BE2C (cell line): ENCODE measurements around the gene SIGLEC1.

Experiments used
- DNase-seq: peaks from one replicate; pipeline ENCODE4 v3.0.0-alpha.2; 2020
- H3K27me3 ChIP-seq: fragments of 250-450 bp; sonication (Bioruptor Pico); 2 replicates; pipeline ENCODE4 v1.5.1; 2020; ENCODE audit warnings: mild to moderate bottlenecking
- H3K36me3 ChIP-seq: fragments of 250-450 bp; sonication (Bioruptor Pico); 2 replicates; pipeline ENCODE4 v1.5.1; 2020; ENCODE audit warnings: mild to moderate bottlenecking
- H3K4me1 ChIP-seq: fragments of 250-450 bp; sonication (Bioruptor Pico); 2 replicates; pipeline ENCODE4 v1.5.1; 2020
- H3K4me3 ChIP-seq: 2 replicates; pipeline ENCODE4 v1.5.1; 2011; ENCODE audit warnings: low read depth, low read length
- H3K9me3 ChIP-seq: fragments of 250-450 bp; sonication (Bioruptor Pico); 2 replicates; pipeline ENCODE4 v1.5.1; 2020
- TF ChIP-seq, protein P1 (sequence below): IDR thresholded peaks from 2 replicates; pipeline ENCODE4 v1.5.1; 2012; ENCODE audit warnings: mild to moderate bottlenecking, low read depth, low read length

SIGLEC1 gene

DNA sequence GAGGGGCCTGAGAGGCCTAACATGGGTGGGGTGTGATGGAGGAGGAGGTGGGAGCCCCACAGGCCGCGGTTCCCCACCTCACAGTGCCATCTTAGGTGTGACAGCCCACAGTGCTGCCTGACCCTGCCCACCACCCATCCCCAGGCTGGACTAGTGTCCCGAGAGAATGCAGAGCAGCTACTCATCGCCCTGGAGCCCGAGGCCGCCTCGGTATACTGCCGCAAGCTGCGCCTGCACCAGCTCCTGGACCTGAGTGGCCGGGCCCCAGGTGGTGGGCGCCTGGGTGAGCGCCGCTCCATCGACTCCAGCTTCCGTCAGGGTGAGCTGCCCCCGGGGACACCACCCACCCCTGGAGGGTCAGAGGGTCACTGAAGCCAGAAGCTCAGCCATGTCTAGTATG lies 35.7 kb upstream of the SIGLEC1 start:
- no peak overlapping the region for H3K4me3 ChIP-seq
- DNase-seq = no peak
- peaks cover 6% of the 10 kb centered on the region for H3K4me1 ChIP-seq
- H3K27me3 ChIP-seq = no peaks in the 10 kb centered on the region
- TF ChIP-seq, protein P1, sequence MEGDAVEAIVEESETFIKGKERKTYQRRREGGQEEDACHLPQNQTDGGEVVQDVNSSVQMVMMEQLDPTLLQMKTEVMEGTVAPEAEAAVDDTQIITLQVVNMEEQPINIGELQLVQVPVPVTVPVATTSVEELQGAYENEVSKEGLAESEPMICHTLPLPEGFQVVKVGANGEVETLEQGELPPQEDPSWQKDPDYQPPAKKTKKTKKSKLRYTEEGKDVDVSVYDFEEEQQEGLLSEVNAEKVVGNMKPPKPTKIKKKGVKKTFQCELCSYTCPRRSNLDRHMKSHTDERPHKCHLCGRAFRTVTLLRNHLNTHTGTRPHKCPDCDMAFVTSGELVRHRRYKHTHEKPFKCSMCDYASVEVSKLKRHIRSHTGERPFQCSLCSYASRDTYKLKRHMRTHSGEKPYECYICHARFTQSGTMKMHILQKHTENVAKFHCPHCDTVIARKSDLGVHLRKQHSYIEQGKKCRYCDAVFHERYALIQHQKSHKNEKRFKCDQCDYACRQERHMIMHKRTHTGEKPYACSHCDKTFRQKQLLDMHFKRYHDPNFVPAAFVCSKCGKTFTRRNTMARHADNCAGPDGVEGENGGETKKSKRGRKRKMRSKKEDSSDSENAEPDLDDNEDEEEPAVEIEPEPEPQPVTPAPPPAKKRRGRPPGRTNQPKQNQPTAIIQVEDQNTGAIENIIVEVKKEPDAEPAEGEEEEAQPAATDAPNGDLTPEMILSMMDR = no peak
- no peaks in the 10 kb centered on the region for H3K36me3 ChIP-seq
- no peaks in the 10 kb centered on the region for H3K9me3 ChIP-seq

DNA sequence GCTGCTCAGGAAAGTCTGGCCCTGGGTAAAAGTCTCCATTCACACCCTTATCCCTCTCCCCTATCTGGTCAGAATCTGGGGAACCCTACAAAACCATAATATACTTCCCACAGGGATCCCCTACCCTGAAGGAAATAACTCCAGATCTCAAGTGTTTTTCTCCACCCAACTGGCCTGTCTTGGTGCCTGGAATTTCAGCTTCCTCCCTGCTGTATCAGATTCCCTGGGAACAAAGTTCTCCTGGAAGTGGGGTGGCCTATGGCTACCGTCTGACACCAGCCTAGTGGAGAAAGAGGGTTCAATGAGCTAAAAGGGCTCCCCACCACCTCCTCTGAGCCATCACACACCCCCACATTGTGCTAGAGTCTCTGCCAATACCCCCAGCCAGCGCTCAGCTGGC lies 35.1 kb upstream of the SIGLEC1 start:
- no peak for DNase-seq
- Histone ChIP-seq H3K36me3 (no peaks in the 10 kb centered on the region), H3K9me3 (no peaks in the 10 kb centered on the region), H3K4me3 (no peak overlapping the region), H3K4me1 (peaks cover under 1% of the 10 kb centered on the region), H3K27me3 (no peaks in the 10 kb centered on the region)
- TF ChIP-seq, protein P1 = no peak

DNA sequence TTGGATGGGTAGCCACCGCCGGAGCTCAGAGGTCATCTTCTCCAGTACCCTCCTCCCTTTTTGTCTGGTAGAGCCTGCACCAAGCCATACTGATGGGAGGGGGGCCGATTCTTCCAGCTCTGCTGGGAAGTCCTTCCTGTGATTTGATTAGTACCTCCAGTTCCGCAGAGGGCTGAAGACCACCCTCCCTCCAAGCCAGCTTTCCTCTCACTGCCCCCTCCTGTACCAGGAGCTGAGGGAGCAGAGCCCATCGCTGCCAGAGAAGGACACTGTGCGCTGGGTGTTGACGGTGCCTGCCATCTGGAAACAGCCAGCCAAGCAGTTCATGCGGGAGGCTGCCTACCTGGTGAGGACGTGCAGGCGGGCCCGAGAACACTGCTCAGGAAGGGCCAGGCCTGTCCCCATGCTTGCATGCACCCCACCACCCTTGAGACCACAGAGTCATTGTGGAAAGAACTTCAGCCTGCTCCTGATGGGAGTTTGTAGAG lies 33.3 kb upstream of the SIGLEC1 start:
- Histone ChIP-seq H3K4me3 (no peak overlapping the region), H3K27me3 (no peaks in the 10 kb centered on the region)
- TF ChIP-seq, protein P1 = no peak

DNA sequence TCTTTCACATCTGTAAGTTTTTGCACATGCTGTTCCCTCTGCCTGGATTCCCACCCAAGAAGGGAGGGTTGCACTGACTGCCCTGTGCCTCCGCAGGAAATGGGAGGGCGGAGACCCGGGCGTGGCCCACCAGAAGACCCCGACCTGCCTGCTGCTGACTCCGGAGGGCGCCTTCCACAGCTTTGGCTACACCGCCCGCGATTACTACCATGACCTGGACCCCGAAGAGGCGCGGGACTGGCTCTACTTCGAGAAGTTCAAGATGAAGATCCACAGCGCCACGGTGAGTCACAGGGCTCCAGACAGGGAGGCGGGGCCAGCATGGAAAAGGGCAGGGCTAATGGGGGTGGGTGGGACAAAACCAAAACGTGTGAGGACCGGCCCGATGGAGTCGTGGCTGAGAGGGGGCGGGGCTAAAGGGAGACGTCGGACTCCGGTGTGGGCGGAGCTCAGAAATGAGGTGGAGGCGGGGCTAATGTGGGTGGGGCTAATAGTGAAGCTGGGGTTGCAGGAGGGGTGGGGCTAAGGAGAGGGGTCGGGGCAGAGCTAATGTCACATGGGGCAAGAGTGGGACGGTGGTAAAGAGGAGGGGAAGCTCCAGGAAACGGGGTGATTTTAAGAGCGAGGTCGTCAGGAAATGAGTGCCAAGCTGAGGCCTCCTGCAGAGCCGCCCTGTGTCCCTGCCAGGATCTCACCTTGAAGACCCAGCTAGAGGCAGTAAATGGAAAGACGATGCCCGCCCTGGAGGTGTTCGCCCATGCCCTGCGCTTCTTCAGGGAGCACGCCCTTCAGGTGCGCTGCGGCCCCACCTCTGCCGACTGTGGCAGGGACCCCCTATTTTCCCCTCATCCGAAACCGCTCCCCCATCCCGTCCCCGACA lies 32.6 kb upstream of the SIGLEC1 start:
- Histone ChIP-seq H3K27me3 (no peaks in the 10 kb centered on the region), H3K9me3 (no peaks in the 10 kb centered on the region), H3K4me1 (no peaks in the 10 kb centered on the region; the same call in 1 of the 2 replicates), H3K4me3 (peak overlapping the region; percentile 56), H3K36me3 (no peaks in the 10 kb centered on the region)
- DNase-seq = peak; percentile 97
- TF ChIP-seq, protein P1 = no peak

More for the DNA sequence above, 33.3 kb upstream of the SIGLEC1 start:
- Histone ChIP-seq H3K9me3 (no peaks in the 10 kb centered on the region), H3K36me3 (no peaks in the 10 kb centered on the region), H3K4me1 (no peaks in the 10 kb centered on the region; the same call in 1 of the 2 replicates)
- DNase-seq = no peak

DNA sequence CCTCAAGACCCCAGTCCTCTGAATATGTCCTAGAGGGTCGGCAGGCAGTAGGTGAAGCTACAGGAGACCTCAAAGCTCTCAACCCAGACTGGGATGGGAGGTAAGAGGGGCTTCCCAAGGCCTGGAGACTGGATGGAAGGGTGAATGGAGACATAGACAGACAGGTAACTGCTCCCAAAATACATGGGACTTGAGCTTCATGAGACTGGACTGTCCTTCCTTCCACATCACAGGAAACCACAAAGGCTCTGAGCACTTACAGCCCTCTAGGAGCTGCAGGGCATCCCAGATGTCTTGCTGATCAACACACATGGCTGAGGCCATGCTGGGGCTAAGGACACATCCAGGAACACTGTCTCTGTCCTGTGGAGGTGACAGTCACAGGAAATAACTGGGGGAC lies 31.6 kb upstream of the SIGLEC1 start:
- H3K4me3 ChIP-seq = no peak overlapping the region
- H3K27me3 ChIP-seq = no peaks in the 10 kb centered on the region
- TF ChIP-seq, protein P1 = no peak
- no peak for DNase-seq
- no peaks in the 10 kb centered on the region for H3K4me1 ChIP-seq
- no peaks in the 10 kb centered on the region for H3K9me3 ChIP-seq
- no peaks in the 10 kb centered on the region for H3K36me3 ChIP-seq

DNA sequence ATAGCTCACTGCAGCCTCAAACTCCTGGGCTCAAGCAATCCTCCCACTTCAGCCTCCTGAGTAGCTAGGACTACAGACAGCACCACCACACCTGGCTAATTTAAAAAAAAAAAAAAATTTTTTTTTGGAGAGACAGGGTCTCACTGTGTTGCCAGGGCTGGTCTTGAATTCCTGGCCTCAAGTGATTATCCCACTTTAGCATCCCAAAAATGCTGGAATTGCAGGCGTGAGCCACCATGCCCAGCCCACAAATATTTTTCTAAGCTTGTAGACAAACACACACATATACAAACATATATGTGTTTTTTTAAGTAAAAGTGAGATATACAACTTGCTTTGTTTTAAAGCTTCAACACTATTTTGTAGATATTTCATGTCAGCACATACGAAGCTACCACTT lies 30.9 kb upstream of the SIGLEC1 start:
- Histone ChIP-seq H3K36me3 (no peaks in the 10 kb centered on the region), H3K9me3 (no peaks in the 10 kb centered on the region), H3K4me1 (peaks cover under 1% of the 10 kb centered on the region; the same call in 1 of the 2 replicates), H3K4me3 (no peak overlapping the region), H3K27me3 (no peaks in the 10 kb centered on the region)
- no peak for DNase-seq
- TF ChIP-seq, protein P1 = no peak
